Globus pallidus (tissue), 1 donor: ENCODE results near the gene CCSER2.
"Not testable (repeated sequence)": the region's sequence is repeated elsewhere in the genome, so short reads cannot be mapped to it uniquely, and the experiment has no call there.

ENCODE experiments used
- DNase-seq: peaks from one replicate; pipeline ENCODE4 v3.0.0-alpha.2; 2015; ENCODE audit warnings: low spot score

The CCSER2 gene

GRCh38 chr10:84453303-84453702, 124.9 kb downstream of the CCSER2 start:
- DNase-seq, result peak; percentile 37

GRCh38 chr10:84456126-84456525, 127.7 kb downstream of the CCSER2 start:
- no peak for DNase-seq

GRCh38 chr10:84460520-84460919, 132.1 kb downstream of the CCSER2 start:
- no peak for DNase-seq

GRCh38 chr10:84469470-84469869, 141.1 kb downstream of the CCSER2 start:
- no peak for DNase-seq

GRCh38 chr10:84473136-84473535, 144.7 kb downstream of the CCSER2 start:
- no peak for DNase-seq

GRCh38 chr10:84477398-84478128, 149.2 kb downstream of the CCSER2 start:
- DNase-seq, result no peak

- no peak for DNase-seq
Measured at GRCh38 chr10:84478151-84478550, 149.8 kb downstream of the CCSER2 start.

GRCh38 chr10:84478679-84479078, 150.3 kb downstream of the CCSER2 start:
- no peak for DNase-seq

- no peak for DNase-seq
Measured at GRCh38 chr10:84484541-84484940, 156.2 kb downstream of the CCSER2 start.

- no peak for DNase-seq
Measured at GRCh38 chr10:84493361-84493760, 165.0 kb downstream of the CCSER2 start.

- DNase-seq, result no peak
Measured at GRCh38 chr10:84493951-84494848, 165.8 kb downstream of the CCSER2 start.

GRCh38 chr10:84494849-84495180, 166.4 kb downstream of the CCSER2 start:
- DNase-seq, result no peak

GRCh38 chr10:84497978-84498377, 169.6 kb downstream of the CCSER2 start:
- no peak for DNase-seq

GRCh38 chr10:84499039-84499438, 170.7 kb downstream of the CCSER2 start:
- not testable (repeated sequence) for DNase-seq

GRCh38 chr10:84499846-84500245, 171.5 kb downstream of the CCSER2 start:
- DNase-seq, result no peak

- no peak for DNase-seq
Measured at GRCh38 chr10:84510121-84510520, 181.7 kb downstream of the CCSER2 start.

GRCh38 chr10:84511106-84511505, 182.7 kb downstream of the CCSER2 start:
- no peak for DNase-seq

GRCh38 chr10:84511709-84512285, 183.4 kb downstream of the CCSER2 start:
- no peak for DNase-seq

GRCh38 chr10:84517554-84517953, 189.2 kb downstream of the CCSER2 start:
- no peak for DNase-seq

GRCh38 chr10:84519235-84519634, 190.8 kb downstream of the CCSER2 start:
- no peak for DNase-seq

- DNase-seq, result no peak
Measured at GRCh38 chr10:84521013-84521412, 192.6 kb downstream of the CCSER2 start.

GRCh38 chr10:84521468-84521867, 193.1 kb downstream of the CCSER2 start:
- DNase-seq, result no peak
